Measurements from ENCODE around the gene PREB. TPM values are rescaled to one million over a fixed set of nuclear protein-coding genes. Genes with fewer than 3 reads are reported as not detected.

PREB gene
- total RNA-seq, 4 donors from 2014 or later: 53.2 to 105 (median 71.1) TPM

GRCh38 chr2:27147935-27148334 is 13.5 kb upstream of the PREB start:
- intact Hi-C loops (cut with DNase I; ENCODE audit: low total_unique reads) (no loop called here), in situ Hi-C loops (cut with MboI; ENCODE audit: low pct_ligation_motif_present in 1 of 4, low pct_unique_long_range_greater_than_20kb in 1 of 4, low sequenced_read_pairs in 3 of 4) (no loop called here)
- Histone ChIP-seq H3K9me3 (no peaks in the 10 kb centered on the region), H3K4me1 (no peaks in the 10 kb centered on the region), H3K27ac (no peak overlapping the region), H3K36me3 (no peaks in the 10 kb centered on the region), H3K27me3 (no peaks in the 10 kb centered on the region), H3K4me3 (no peak overlapping the region)
- DNase-seq: no peak
- TF ChIP-seq CTCF (IDR thresholded peaks at IDR 0.05): no peak
- no peak for TF ChIP-seq POLR2A (IDR thresholded peaks at IDR 0.05)
- TF ChIP-seq POLR2AphosphoS5 (IDR thresholded peaks at IDR 0.05): no peak
- TF ChIP-seq EP300 (IDR thresholded peaks at IDR 0.05; ENCODE audit: low read depth): no peak
- 80 to 93% methylated on average over 1 to 8 of the region's 8 CpGs for WGBS, 2 donors (ENCODE audit: low coverage in 1 of 2)

DNA sequence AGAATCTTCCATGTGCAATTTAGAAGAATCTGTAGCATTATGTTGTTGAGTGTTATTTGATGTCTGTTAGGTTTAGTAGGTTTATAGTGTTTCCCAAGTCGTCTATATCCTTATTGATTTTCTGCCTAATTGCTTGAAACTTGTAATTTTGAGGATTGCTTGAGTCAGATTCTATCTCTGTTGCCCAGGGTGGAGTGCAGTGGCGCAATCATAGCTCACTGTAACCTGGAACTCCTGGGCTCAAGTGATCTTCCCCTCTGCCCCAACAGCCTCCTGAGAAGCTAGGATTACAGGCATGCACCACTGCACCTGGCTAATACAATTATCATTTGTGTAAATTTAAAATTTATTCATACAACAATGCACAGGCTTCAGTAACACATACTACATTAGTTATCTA is 11.2 kb upstream of the PREB start:
- Histone ChIP-seq H3K4me3 (no peak overlapping the region), H3K4me1 (no peaks in the 10 kb centered on the region), H3K9me3 (no peaks in the 10 kb centered on the region), H3K27me3 (no peaks in the 10 kb centered on the region), H3K27ac (no peak overlapping the region), H3K36me3 (no peaks in the 10 kb centered on the region)
- intact Hi-C loops (cut with DNase I; ENCODE audit: low total_unique reads): no loop called here
- in situ Hi-C loops (cut with MboI; ENCODE audit: low pct_ligation_motif_present in 1 of 4, low pct_unique_long_range_greater_than_20kb in 1 of 4, low sequenced_read_pairs in 3 of 4): no loop called here
- WGBS, 2 donors (ENCODE audit: low coverage in 1 of 2): 40 to 70% methylated on average over 1 to 2 of the region's 2 CpGs
- TF ChIP-seq EP300 (IDR thresholded peaks at IDR 0.05; ENCODE audit: low read depth) (no peak), POLR2A (IDR thresholded peaks at IDR 0.05) (no peak), POLR2AphosphoS5 (IDR thresholded peaks at IDR 0.05) (no peak), CTCF (IDR thresholded peaks at IDR 0.05) (no peak)
- no peak for DNase-seq

DNA sequence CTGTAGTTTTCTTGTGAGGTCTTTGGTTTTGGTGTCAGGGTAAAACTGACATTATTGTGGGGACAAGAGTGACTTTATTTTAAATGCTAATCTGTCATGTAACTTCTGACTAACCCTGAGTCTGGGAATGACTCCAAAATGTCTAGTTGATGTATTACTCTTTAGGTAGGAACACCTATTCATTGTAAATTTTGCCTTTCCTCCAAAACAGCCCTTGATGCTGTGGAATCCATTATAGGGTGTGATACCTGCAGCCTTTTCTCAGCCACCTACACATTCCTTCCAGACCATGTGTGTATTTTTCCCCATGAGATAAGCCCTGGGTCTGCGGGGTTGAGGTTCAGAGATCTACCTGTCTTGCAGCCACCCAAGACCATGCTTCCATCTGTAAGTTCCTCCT is 8.8 kb upstream of the PREB start:
- no peaks in the 10 kb centered on the region for H3K36me3 ChIP-seq
- DNase-seq: no peak
- H3K9me3 ChIP-seq: no peaks in the 10 kb centered on the region
- H3K27me3 ChIP-seq: no peaks in the 10 kb centered on the region
- no peaks in the 10 kb centered on the region for H3K4me1 ChIP-seq
- no peak overlapping the region for H3K4me3 ChIP-seq
- in situ Hi-C loops (cut with MboI; ENCODE audit: low pct_ligation_motif_present in 1 of 4, low pct_unique_long_range_greater_than_20kb in 1 of 4, low sequenced_read_pairs in 3 of 4): no loop called here
- TF ChIP-seq EP300 (IDR thresholded peaks at IDR 0.05; ENCODE audit: low read depth) (no peak), POLR2AphosphoS5 (IDR thresholded peaks at IDR 0.05) (no peak), POLR2A (IDR thresholded peaks at IDR 0.05) (no peak), CTCF (IDR thresholded peaks at IDR 0.05) (no peak)
- no peak overlapping the region for H3K27ac ChIP-seq
- intact Hi-C loops (cut with DNase I; ENCODE audit: low total_unique reads): no loop called here
- WGBS, 2 donors (ENCODE audit: low coverage in 1 of 2): 81% methylated on average over 1 of the region's 1 CpG; no CpG with 5 or more reads in 1 of the 2 donors

GRCh38 chr2:27139310-27139709 is 4.9 kb upstream of the PREB start, which contains the start of gene PRR30:
TSS of gene PRR30 (minus strand) at chr2:27139410. CDS start at chr2:27138329, 1,081 bp downstream.
- no peak for TF ChIP-seq POLR2A (IDR thresholded peaks at IDR 0.05)
- no peak for TF ChIP-seq EP300 (IDR thresholded peaks at IDR 0.05; ENCODE audit: low read depth)
- TF ChIP-seq CTCF (IDR thresholded peaks at IDR 0.05): no peak
- TF ChIP-seq POLR2AphosphoS5 (IDR thresholded peaks at IDR 0.05): no peak
- Histone ChIP-seq H3K36me3 (no peaks in the 10 kb centered on the region), H3K4me3 (no peak within 1 kb of the TSS), H3K27me3 (no peaks in the 10 kb centered on the region), H3K4me1 (peaks cover 0 to 4% (median 0%) of the 10 kb centered on the region in 4 donors), H3K9me3 (no peaks in the 10 kb centered on the region), H3K27ac (no peak within 1 kb of the TSS)
- intact Hi-C loops (cut with DNase I; ENCODE audit: low total_unique reads) (loop anchor here (10.0 kb wide), 1 partner anchor 75 kb away; the partner anchor contains the start of genes ATRAID, CAD and SLC5A6), in situ Hi-C loops (cut with MboI; ENCODE audit: low pct_ligation_motif_present in 1 of 4, low pct_unique_long_range_greater_than_20kb in 1 of 4, low sequenced_read_pairs in 3 of 4) (no loop called here)
- no peak for DNase-seq
- 71% methylated on average over 4 of the region's 4 CpGs; no CpG with 5 or more reads in 1 of the 2 donors for WGBS, 2 donors (ENCODE audit: low coverage in 1 of 2)
